GM12878 (cell line): ENCODE data around the gene NDUFA7. TPM values are rescaled to one million over a fixed set of nuclear protein-coding genes. Genes with fewer than 3 reads are reported as not detected.

Experiments used
- ATAC-seq: fragments of 200-7000 bp; cut with Tn5 transposase; 3 replicates; pipeline ENCODE4 v1.9.1; 2020; ENCODE audit warnings: mild to moderate bottlenecking, moderate library complexity
- BruUV-seq: library from RNA; stranded (reverse); fragments of 400-500 nt; replicated peaks from 2 replicates; lab custom pipeline; 2021; lab: Mats Ljungman, UMichigan
- CTCF ChIA-PET: fragments of 300-600 bp; sonication (Branson Sonifier 250); formaldehyde crosslinking; extraction: SDS; loops from one replicate; lab custom pipeline; 2021; ENCODE audit warnings: inconsistent platforms; lab: Yijun Ruan, JAX
- POLR2A ChIA-PET: fragments of 350-600 bp; formaldehyde crosslinking; extraction: SDS; loops from one replicate; lab custom pipeline; 2021; ENCODE audit warnings: inconsistent platforms; lab: Charles Lee
- RAD21 ChIA-PET: fragments of 300-600 bp; sonication (Branson Sonifier 250); formaldehyde crosslinking; loops from one replicate; lab custom pipeline; 2023; ENCODE audit warnings: antibody characterized with exemption; ENCODE audit not compliant: unreplicated experiment; lab: Charles Lee
- SMC1A ChIA-PET: fragments of 300-600 bp; sonication (Branson Sonifier 250); formaldehyde crosslinking; loops from one replicate; lab custom pipeline; 2023; ENCODE audit not compliant: unreplicated experiment, uncharacterized antibody; lab: Charles Lee
- DNase-seq: peaks from one replicate; pipeline ENCODE4 v3.0.0-alpha.2; 2011; ENCODE audit warnings: low read depth, low spot score
- FAIRE-seq: peaks from 3 replicates; lab custom pipeline; 2011; peaks lifted over from hg19 to GRCh38; lab: Jason Lieb, UNC
- H2AFZ ChIP-seq: 2 replicates; pipeline ENCODE4 v1.6.0; 2011; ENCODE audit warnings: low read depth, low read length, control low read depth; ENCODE audit not compliant: control insufficient read depth
- H3K27ac ChIP-seq: 2 replicates; pipeline ENCODE4 v1.5.1; 2011; ENCODE audit warnings: control low read depth; ENCODE audit not compliant: control insufficient read depth, insufficient read depth
- H3K27me3 ChIP-seq, 2 experiments: replicated peaks in 1 of 2; 2 replicates each; pipeline versions ENCODE4 v1.6.0 to v1.6.1; 2011; ENCODE audit warnings: low read length in 1 of 2; ENCODE audit not compliant: control insufficient read depth in 2 of 2, insufficient read depth in 2 of 2
- H3K36me3 ChIP-seq, 2 experiments: 2 replicates each; pipeline ENCODE4 v1.5.1; 2011; ENCODE audit warnings: low read length in 1 of 2; ENCODE audit not compliant: control insufficient read depth in 2 of 2, insufficient read depth in 2 of 2
- H3K4me1 ChIP-seq: 2 replicates; pipeline ENCODE4 v1.6.1; 2011; ENCODE audit warnings: mild to moderate bottlenecking, low read length, moderate library complexity, mixed read lengths; ENCODE audit not compliant: control insufficient read depth, insufficient read depth
- H3K4me2 ChIP-seq: 2 replicates; pipeline ENCODE4 v1.6.0; 2011; ENCODE audit warnings: control low read depth; ENCODE audit not compliant: control insufficient read depth, insufficient read depth
- H3K4me3 ChIP-seq: fragments of 200-600 bp; sonication (generic); 2 replicates; pipeline ENCODE4 v1.5.1; 2016
- H3K79me2 ChIP-seq: 2 replicates; pipeline ENCODE4 v1.6.0; 2011; ENCODE audit warnings: low read length; ENCODE audit not compliant: control insufficient read depth, insufficient read depth
- H3K9ac ChIP-seq: 2 replicates; pipeline ENCODE4 v1.8.0; 2011; ENCODE audit warnings: low read length, control low read depth, mixed read lengths; ENCODE audit not compliant: control insufficient read depth, insufficient read depth
- H3K9me3 ChIP-seq: replicated peaks from 3 replicates; pipeline ENCODE4 v1.5.1; 2011; ENCODE audit warnings: mild to moderate bottlenecking, low read length; ENCODE audit not compliant: control insufficient read depth, insufficient read depth
- H4K20me1 ChIP-seq: 2 replicates; pipeline ENCODE4 v1.6.0; 2011; ENCODE audit not compliant: control insufficient read depth, insufficient read depth
- NBN ChIP-seq: fragments of 450-650 bp; IDR thresholded peaks from 2 replicates; pipeline ENCODE4 v1.6.1; 2016
- NR2C2 ChIP-seq: IDR thresholded peaks from 2 replicates; pipeline ENCODE4 v1.6.1; 2011; ENCODE audit warnings: borderline replicate concordance, low read depth; ENCODE audit not compliant: control insufficient read depth, insufficient read length
- POLR2A ChIP-seq: IDR thresholded peaks from 2 replicates; pipeline ENCODE4 v1.6.1; 2011; ENCODE audit warnings: low read depth, mild to moderate bottlenecking, low read length
- SMARCA5 ChIP-seq: fragments of 450-650 bp; IDR thresholded peaks from 2 replicates; pipeline ENCODE4 v1.6.1; 2017; ENCODE audit warnings: mild to moderate bottlenecking
- WGBS: methylation state at CpG from one replicate; pipeline ENCODE4 v1.1.6; 2016; ENCODE audit warnings: low lambda C conversion rate; ENCODE audit not compliant: insufficient replicate concordance, insufficient coverage; ENCODE audit errors: missing lambda C conversion rate; 5-methylcytosine and 5-hydroxymethylcytosine counted together
- in situ Hi-C: fragments of 300-500 bp; cut with MboI; formaldehyde crosslinking; loops from 9 replicates; pipeline ENCODE4 v1.14.3; 2018; ENCODE audit warnings: mixed read lengths
- intact Hi-C: fragments of 100-400 bp; cut with micrococcal nuclease; formaldehyde crosslinking; loops from one replicate; pipeline ENCODE4 v1.14.2; 2022; ENCODE audit not compliant: unreplicated experiment
- polyA plus RNA-seq, 11 experiments: library from polyadenylated mRNA; depleted of rRNA in 4 of 11; unstranded in 6 of 11; stranded (reverse) in 5 of 11; fragments of >200 nt; fragmentation: Nextera tagmentation in 4 of 11; fragmentation: Illumina TruSeq in 1 of 11; extraction: Ambion mirVana in 4 of 11; extraction: Trizol in 1 of 11; gene quantifications; 1 replicate in 1 of 11; 2 replicates in 10 of 11; pipeline versions ENCODE4 v1.2.1 to v1.2.3, GENCODE V29; 2011 to 2016; ENCODE audit warnings: inconsistent platforms in 2 of 11, missing spikeins in 2 of 11, low read depth in 1 of 11
- total RNA-seq, 4 experiments: library from RNA; depleted of rRNA in 3 of 4; stranded (reverse); fragments of >200 nt in 3 of 4; fragmentation: Illumina TruSeq in 1 of 4; extraction: Trizol in 1 of 4; gene quantifications; 2 replicates each; pipeline versions ENCODE4 v1.2.1 to v1.2.3, GENCODE V29; 2013 to 2021
- TF ChIP-seq, protein P1 (sequence below): fragments of 150-350 bp; IDR thresholded peaks from 2 replicates; pipeline ENCODE4 v1.6.1; 2016; ENCODE audit warnings: low read depth, low read length

NDUFA7 gene
- total and polyA plus RNA-seq, 10 of the 15 experiments (the other 5 are each of a cell fraction or from before 2014, with no cell fraction given): 79.0 to 360 (median 174) TPM

GRCh38 chr19:8366121-8366581, 45.0 kb upstream of the NDUFA7 start:
- in situ Hi-C loops: no loop called here
- TF ChIP-seq, protein P1, sequence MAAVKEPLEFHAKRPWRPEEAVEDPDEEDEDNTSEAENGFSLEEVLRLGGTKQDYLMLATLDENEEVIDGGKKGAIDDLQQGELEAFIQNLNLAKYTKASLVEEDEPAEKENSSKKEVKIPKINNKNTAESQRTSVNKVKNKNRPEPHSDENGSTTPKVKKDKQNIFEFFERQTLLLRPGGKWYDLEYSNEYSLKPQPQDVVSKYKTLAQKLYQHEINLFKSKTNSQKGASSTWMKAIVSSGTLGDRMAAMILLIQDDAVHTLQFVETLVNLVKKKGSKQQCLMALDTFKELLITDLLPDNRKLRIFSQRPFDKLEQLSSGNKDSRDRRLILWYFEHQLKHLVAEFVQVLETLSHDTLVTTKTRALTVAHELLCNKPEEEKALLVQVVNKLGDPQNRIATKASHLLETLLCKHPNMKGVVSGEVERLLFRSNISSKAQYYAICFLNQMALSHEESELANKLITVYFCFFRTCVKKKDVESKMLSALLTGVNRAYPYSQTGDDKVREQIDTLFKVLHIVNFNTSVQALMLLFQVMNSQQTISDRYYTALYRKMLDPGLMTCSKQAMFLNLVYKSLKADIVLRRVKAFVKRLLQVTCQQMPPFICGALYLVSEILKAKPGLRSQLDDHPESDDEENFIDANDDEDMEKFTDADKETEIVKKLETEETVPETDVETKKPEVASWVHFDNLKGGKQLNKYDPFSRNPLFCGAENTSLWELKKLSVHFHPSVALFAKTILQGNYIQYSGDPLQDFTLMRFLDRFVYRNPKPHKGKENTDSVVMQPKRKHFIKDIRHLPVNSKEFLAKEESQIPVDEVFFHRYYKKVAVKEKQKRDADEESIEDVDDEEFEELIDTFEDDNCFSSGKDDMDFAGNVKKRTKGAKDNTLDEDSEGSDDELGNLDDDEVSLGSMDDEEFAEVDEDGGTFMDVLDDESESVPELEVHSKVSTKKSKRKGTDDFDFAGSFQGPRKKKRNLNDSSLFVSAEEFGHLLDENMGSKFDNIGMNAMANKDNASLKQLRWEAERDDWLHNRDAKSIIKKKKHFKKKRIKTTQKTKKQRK: no peak
- TF ChIP-seq POLR2A (no peak), SMARCA5 (no peak), NBN (no peak), NR2C2 (no peak)
- ChIA-PET RAD21 (no interaction called here), POLR2A (interaction anchor here (0.6 kb wide), 1 partner anchor 26 kb away, joined by 4 read pairs; no protein-coding TSS in a partner anchor), CTCF (no interaction called here), SMC1A (no interaction called here)
- Histone ChIP-seq H3K36me3 (no peaks in the 10 kb centered on the region), H3K27ac (no peak overlapping the region), H3K79me2 (no peaks in the 10 kb centered on the region), H3K9me3 (no peaks in the 10 kb centered on the region), H3K9ac (no peak overlapping the region), H2AFZ (no peak overlapping the region), H3K4me3 (no peak overlapping the region), H3K27me3 (peaks cover 0 to 6% of the 10 kb centered on the region in 2 experiments; a peak in 2 of 4 replicates), H4K20me1 (no peaks in the 10 kb centered on the region), H3K4me2 (no peak overlapping the region), H3K4me1 (no peaks in the 10 kb centered on the region)
- 66% methylated on average over 11 of the region's 11 CpGs for WGBS
- no TSS peak for BruUV-seq
- intact Hi-C loops: no loop called here
- no peak for DNase-seq
- no peak for ATAC-seq
- FAIRE-seq: no peak
